ENCODE data around the gene AP3S1. TPM values are rescaled to one million over a fixed set of nuclear protein-coding genes. Genes with fewer than 3 reads are reported as not detected.

The AP3S1 gene
- total and polyA plus RNA-seq, 12 donors: 30.3 to 63.0 (median 41.9) TPM

DNA sequence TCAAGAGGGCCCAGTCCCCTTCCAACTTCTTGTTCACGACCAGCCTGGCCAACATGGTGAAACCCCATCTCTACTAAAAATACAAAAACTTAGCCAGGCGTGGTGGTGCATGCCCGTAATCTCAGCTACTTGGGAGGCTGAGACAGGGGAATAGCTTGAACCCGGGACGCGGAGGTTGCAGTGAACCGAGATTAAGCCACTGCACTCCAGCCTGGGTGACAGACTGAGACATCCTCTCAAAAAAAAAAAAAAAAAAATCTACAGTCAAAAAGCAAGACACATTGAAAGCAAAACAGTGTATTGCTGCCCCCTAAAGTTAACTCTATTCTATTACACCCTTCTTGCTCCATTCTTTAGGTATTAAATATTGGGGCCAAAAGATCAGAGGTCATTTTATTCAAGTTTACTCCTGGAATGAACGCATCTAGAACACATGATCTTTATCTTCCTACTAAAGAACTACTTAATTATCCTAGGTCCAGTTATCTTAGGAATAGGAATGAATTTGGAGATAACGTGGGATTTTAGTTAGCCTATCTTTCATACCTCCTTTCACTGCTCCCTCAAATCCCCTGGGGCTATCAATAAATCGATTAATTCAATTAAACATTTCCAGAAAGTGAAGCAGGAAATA is 2.7 kb upstream of the AP3S1 start:
- H3K36me3 ChIP-seq: peaks cover 0 to 43% (median 12%) of the 10 kb centered on the region in 9 donors
- intact Hi-C loops (cut with DNase I): loop anchor here in 7 of 10 donors (2.0 to 10.0 kb wide), 5 partner anchors 204 to 534 kb away; no protein-coding TSS in a partner anchor
- peak overlapping the region in 4 of 10 donors; percentile 20 to 91 (median 58) for H3K4me3 ChIP-seq
- no peaks in the 10 kb centered on the region for H3K9me3 ChIP-seq
- no peak for DNase-seq
- TF ChIP-seq, protein P1, sequence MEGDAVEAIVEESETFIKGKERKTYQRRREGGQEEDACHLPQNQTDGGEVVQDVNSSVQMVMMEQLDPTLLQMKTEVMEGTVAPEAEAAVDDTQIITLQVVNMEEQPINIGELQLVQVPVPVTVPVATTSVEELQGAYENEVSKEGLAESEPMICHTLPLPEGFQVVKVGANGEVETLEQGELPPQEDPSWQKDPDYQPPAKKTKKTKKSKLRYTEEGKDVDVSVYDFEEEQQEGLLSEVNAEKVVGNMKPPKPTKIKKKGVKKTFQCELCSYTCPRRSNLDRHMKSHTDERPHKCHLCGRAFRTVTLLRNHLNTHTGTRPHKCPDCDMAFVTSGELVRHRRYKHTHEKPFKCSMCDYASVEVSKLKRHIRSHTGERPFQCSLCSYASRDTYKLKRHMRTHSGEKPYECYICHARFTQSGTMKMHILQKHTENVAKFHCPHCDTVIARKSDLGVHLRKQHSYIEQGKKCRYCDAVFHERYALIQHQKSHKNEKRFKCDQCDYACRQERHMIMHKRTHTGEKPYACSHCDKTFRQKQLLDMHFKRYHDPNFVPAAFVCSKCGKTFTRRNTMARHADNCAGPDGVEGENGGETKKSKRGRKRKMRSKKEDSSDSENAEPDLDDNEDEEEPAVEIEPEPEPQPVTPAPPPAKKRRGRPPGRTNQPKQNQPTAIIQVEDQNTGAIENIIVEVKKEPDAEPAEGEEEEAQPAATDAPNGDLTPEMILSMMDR (IDR thresholded peaks at IDR 0.05): peak in 8 of 9 donors; percentile 38 to 71 (median 58)
- H3K27me3 ChIP-seq: no peaks in the 10 kb centered on the region
- WGBS, 2 donors: 33 to 36% methylated on average over 10 of the region's 10 CpGs
- no peak overlapping the region for H3K27ac ChIP-seq
- no peak for ATAC-seq
- H3K4me1 ChIP-seq: peaks cover 4 to 52% (median 40%) of the 10 kb centered on the region in 9 donors

DNA sequence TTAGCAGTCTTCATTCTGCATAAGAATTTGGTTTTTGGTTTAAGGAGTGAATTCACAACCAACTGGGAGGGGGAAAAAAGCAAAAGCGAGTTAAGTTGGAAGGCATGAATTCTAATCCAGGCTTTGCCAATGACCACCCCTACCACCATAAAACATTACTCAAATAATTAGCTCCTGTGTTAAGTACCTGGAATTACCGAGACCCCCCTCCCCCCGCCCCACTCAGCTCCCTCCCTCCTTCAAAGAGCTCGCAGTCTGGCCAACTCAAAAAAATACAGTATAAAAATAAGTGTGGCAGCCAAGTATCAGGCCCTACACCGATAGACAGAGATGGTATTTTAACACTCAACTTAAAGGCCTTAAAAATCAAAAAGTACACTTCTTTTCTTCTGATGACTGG is 862 bp upstream of the AP3S1 start:
- Histone ChIP-seq H3K36me3 (peaks cover 0 to 24% (median 7%) of the 10 kb centered on the region in 9 donors), H3K27ac (peak overlapping the region; percentile 83 to 98 (median 95)), H3K27me3 (no peaks in the 10 kb centered on the region), H3K4me1 (peaks cover 4 to 68% (median 56%) of the 10 kb centered on the region in 9 donors), H3K4me3 (peak overlapping the region; percentile 59 to 96 (median 90)), H3K9me3 (no peaks in the 10 kb centered on the region)
- WGBS, 2 donors: 0 to 1% methylated on average over 5 of the region's 5 CpGs
- TF ChIP-seq, protein P1 (IDR thresholded peaks at IDR 0.05): no peak
- ATAC-seq: no peak
- intact Hi-C loops (cut with DNase I): loop anchor here in 6 of 10 donors (1.0 to 10.0 kb wide), 8 partner anchors 206 to 526 kb away; partner anchors contain the start of genes TMED7 (in 3 of the 6) and COMMD10 (in 1 of the 6)
- DNase-seq: no peak

DNA sequence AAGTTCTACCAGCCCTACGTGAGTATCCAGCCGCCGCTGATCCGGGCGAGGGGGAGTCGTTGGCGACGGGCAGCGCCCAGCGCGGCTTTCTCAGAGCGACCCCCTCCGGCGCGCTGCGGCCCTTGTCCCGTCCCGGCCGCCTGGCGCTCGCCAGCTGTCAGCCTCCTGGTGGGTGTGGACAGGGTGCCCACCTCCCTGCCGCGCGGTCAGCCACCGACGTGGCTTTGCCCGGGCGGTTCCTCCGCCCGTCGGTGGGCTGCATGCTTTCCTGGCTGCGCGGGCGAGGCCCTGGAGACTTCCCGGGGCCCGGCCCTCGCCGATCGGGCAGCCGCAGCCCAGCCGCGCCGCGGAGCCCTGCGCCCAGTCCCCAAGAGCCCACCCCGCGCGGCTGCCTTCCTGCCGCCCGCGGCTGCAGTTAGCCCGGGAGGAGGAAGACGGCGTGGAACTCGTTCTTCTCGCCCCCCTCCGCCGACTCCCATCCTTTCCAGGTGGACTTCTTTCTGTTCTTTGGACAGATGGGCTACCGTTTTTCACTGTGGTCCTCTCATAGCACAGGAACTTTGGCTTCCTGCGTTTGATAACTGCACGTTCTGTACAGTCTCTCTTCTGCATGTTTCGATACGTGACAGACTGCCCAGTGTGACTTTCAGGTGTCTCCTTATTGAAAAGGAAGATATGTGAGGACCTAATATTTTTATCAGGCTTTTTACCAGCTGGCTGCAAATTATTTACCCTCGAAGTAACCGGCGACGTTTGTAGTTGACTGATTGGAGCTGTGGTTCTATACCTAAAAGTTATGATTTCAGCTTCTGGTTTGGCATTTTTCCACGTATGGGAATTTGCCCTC is 577 bp downstream of the AP3S1 start:
- H3K9me3 ChIP-seq: no peaks in the 10 kb centered on the region
- DNase-seq (no peak), ATAC-seq (peak; percentile 51 to 90 (median 68))
- peak overlapping the region; percentile 83 to 98 (median 95) for H3K27ac ChIP-seq
- H3K4me1 ChIP-seq: peaks cover 4 to 77% (median 56%) of the 10 kb centered on the region in 9 donors
- intact Hi-C loops (cut with DNase I): loop anchor here in 6 of 10 donors (5.0 to 10.0 kb wide), 6 partner anchors 210 to 528 kb away; partner anchors contain the start of genes TMED7 (in 2 of the 6) and COMMD10 (in 1 of the 6)
- H3K4me3 ChIP-seq: peak overlapping the region; percentile 59 to 96 (median 90)
- TF ChIP-seq, protein P1 (IDR thresholded peaks at IDR 0.05): peak in 7 of 9 donors; percentile 5 to 54 (median 30)
- H3K27me3 ChIP-seq: no peaks in the 10 kb centered on the region
- 0% methylated on average over 67 to 68 of the region's 68 CpGs for WGBS, 2 donors
- peaks cover 0 to 10% (median 2%) of the 10 kb centered on the region in 9 donors for H3K36me3 ChIP-seq

DNA sequence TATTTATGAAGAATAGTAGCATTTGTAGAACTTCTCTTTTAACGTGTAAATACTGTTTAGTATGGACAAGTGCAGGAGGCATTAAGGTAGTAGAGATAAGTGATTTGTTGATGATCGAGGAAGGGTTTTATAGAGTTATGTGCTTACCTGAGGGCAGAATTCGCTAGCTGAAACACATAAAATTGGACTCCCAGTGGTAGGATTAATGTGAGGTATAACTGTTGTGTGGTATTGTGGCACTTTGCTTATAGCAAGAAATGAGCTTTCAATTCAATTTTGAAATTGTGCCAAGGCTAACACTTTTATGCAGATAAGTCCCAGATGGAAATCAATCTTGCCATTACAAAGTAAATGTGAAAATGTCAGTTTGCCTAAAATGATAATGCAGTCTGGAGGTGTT is 1.2 kb downstream of the AP3S1 start:
- DNase-seq (no peak), ATAC-seq (no peak)
- H3K9me3 ChIP-seq: no peaks in the 10 kb centered on the region
- no peaks in the 10 kb centered on the region for H3K27me3 ChIP-seq
- TF ChIP-seq, protein P1 (IDR thresholded peaks at IDR 0.05): no peak
- 20 to 22% methylated on average over 3 of the region's 3 CpGs for WGBS, 2 donors
- intact Hi-C loops (cut with DNase I): loop anchor here in 6 of 10 donors (5.0 to 10.0 kb wide), 6 partner anchors 211 to 528 kb away; partner anchors contain the start of genes TMED7 (in 2 of the 6) and COMMD10 (in 1 of the 6)
- H3K4me1 ChIP-seq: peaks cover 4 to 79% (median 56%) of the 10 kb centered on the region in 9 donors
- H3K36me3 ChIP-seq: peaks cover 0 to 5% (median 0%) of the 10 kb centered on the region in 9 donors
- H3K27ac ChIP-seq: peak overlapping the region; percentile 9 to 98 (median 95)
- H3K4me3 ChIP-seq: peak overlapping the region; percentile 59 to 96 (median 90)

Data from heart right ventricle (tissue), 16 donors.